Measurements from ENCODE around the gene RNF213. TPM values are rescaled to one million over a fixed set of nuclear protein-coding genes. Genes with fewer than 3 reads are reported as not detected.
A peak's percentile ranks its signal among the peaks of the same experiment; 100 is the strongest.

Gene RNF213
- total RNA-seq, 1 experiment from 2014 or later, result 71.4 TPM

DNA sequence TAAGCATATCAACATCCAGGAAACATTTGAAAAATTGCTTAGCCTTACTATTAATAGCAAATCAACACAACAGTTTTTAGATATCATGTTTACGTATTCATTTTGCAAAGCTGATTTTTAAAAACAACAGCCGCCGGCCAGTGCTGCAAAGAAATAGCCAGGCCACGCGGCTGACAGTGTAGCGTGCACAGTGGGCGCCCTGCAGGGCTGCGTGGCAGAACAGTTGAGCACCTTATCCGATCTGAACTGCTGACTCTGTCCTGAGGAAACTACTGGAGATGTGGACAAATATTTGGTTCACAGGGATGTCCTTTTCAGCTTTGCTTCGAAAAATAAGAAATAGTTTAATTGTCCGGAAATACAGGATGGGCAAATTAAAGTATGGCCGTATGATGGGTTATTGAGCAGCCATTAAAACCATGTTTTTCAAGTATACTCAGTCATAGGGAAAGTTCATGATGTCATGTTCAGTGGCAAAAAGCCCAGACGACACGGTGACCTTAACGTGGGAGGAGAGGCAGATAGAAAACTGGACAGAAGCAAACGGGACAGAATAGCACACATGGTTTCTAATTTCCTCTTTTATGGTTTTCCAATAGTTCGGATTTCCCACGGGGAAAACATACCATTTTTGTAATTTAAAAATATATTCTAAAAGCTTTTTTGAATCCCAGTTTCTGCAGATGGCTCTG, 101.9 kb downstream of the RNF213 start:
- Histone ChIP-seq H3F3A (ENCODE audit: low read length, unreplicated experiment) (no peaks in the 10 kb centered on the region), H3K4me2 (ENCODE audit: low read length) (no peak overlapping the region), H3K9me2 (replicated peaks; ENCODE audit: low read length) (no peaks in the 10 kb centered on the region), H3K27ac (ENCODE audit: low read length) (no peak overlapping the region), H3K9ac (ENCODE audit: low read length) (no peak overlapping the region), H3K4me1 (ENCODE audit: insufficient read depth, low read length) (no peaks in the 10 kb centered on the region), H3K9me3 (ENCODE audit: low read length) (no peaks in the 10 kb centered on the region), H4K20me1 (ENCODE audit: low read length) (no peaks in the 10 kb centered on the region), H3K27me3 (ENCODE audit: low read length) (no peaks in the 10 kb centered on the region), H3K36me3 (ENCODE audit: low read depth, low read length) (peaks cover 63% of the 10 kb centered on the region), H3K79me2 (ENCODE audit: low read length) (no peaks in the 10 kb centered on the region), H2AFZ (ENCODE audit: low read length) (no peak overlapping the region), H3K4me3 (ENCODE audit: low read length) (no peak overlapping the region)
- ChIA-PET POLR2A (ENCODE audit: unreplicated experiment) (no interaction called here), CTCF (interaction anchor here (0.7 kb wide), 1 partner anchor 284 kb away, joined by 3 read pairs; no protein-coding TSS in a partner anchor)
- intact Hi-C loops (cut with micrococcal nuclease), result no loop called here
- no TSS peak for BruUV-seq (replicated peaks)
- DNase-seq (no peak), ATAC-seq (no peak)
- TF ChIP-seq, protein P1, sequence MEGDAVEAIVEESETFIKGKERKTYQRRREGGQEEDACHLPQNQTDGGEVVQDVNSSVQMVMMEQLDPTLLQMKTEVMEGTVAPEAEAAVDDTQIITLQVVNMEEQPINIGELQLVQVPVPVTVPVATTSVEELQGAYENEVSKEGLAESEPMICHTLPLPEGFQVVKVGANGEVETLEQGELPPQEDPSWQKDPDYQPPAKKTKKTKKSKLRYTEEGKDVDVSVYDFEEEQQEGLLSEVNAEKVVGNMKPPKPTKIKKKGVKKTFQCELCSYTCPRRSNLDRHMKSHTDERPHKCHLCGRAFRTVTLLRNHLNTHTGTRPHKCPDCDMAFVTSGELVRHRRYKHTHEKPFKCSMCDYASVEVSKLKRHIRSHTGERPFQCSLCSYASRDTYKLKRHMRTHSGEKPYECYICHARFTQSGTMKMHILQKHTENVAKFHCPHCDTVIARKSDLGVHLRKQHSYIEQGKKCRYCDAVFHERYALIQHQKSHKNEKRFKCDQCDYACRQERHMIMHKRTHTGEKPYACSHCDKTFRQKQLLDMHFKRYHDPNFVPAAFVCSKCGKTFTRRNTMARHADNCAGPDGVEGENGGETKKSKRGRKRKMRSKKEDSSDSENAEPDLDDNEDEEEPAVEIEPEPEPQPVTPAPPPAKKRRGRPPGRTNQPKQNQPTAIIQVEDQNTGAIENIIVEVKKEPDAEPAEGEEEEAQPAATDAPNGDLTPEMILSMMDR (conservative IDR thresholded peaks at IDR 0.05; ENCODE audit: low read depth, low read length), result no peak
- TF ChIP-seq EZH2 (IDR thresholded peaks at IDR 0.05; ENCODE audit: low read length, unreplicated experiment), result no peak
- no peak for TF ChIP-seq EZH2phosphoT487 (IDR thresholded peaks at IDR 0.05; ENCODE audit: borderline replicate concordance, low read length)

DNA sequence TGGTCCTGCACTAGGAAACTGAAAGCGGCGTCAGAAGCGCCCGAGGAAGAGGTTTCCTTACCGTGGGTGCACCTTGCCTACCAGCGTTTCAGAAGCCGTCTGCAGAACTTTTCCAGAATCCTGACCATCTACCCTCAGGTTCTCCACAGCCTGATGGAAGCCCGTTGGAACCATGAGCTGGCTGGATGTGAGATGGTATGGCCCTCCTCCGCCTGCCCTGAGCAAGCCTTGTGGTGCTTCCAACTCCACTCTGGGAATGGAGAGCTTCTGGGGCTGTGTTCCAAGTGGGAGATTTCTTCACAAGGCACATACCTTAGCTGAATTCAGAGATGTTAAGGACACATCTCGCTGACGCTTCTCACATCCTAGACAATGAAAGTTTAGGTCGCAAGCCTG, 102.5 kb downstream of the RNF213 start:
- ChIA-PET POLR2A (ENCODE audit: unreplicated experiment) (no interaction called here), CTCF (no interaction called here)
- H4K20me1 ChIP-seq (ENCODE audit: low read length), result no peaks in the 10 kb centered on the region
- DNase-seq (no peak), ATAC-seq (no peak)
- no peak overlapping the region for H3K9ac ChIP-seq (ENCODE audit: low read length)
- no TSS peak for BruUV-seq (replicated peaks)
- H3K9me3 ChIP-seq (ENCODE audit: low read length), result no peaks in the 10 kb centered on the region
- no peak overlapping the region for H3K27ac ChIP-seq (ENCODE audit: low read length)
- H3K4me1 ChIP-seq (ENCODE audit: insufficient read depth, low read length), result no peaks in the 10 kb centered on the region
- no peaks in the 10 kb centered on the region for H3K79me2 ChIP-seq (ENCODE audit: low read length)
- no peak overlapping the region for H3K4me3 ChIP-seq (ENCODE audit: low read length)
- H3F3A ChIP-seq (ENCODE audit: low read length, unreplicated experiment), result no peaks in the 10 kb centered on the region
- H3K27me3 ChIP-seq (ENCODE audit: low read length), result no peaks in the 10 kb centered on the region
- H3K36me3 ChIP-seq (ENCODE audit: low read depth, low read length), result peaks cover 66% of the 10 kb centered on the region
- no peak overlapping the region for H3K4me2 ChIP-seq (ENCODE audit: low read length)
- TF ChIP-seq, protein P1 (conservative IDR thresholded peaks at IDR 0.05; ENCODE audit: low read depth, low read length), result no peak
- TF ChIP-seq EZH2 (IDR thresholded peaks at IDR 0.05; ENCODE audit: low read length, unreplicated experiment) (no peak), EZH2phosphoT487 (IDR thresholded peaks at IDR 0.05; ENCODE audit: borderline replicate concordance, low read length) (no peak)
- no peaks in the 10 kb centered on the region for H3K9me2 ChIP-seq (replicated peaks; ENCODE audit: low read length)
- no peak overlapping the region for H2AFZ ChIP-seq (ENCODE audit: low read length)
- intact Hi-C loops (cut with micrococcal nuclease), result no loop called here

DNA sequence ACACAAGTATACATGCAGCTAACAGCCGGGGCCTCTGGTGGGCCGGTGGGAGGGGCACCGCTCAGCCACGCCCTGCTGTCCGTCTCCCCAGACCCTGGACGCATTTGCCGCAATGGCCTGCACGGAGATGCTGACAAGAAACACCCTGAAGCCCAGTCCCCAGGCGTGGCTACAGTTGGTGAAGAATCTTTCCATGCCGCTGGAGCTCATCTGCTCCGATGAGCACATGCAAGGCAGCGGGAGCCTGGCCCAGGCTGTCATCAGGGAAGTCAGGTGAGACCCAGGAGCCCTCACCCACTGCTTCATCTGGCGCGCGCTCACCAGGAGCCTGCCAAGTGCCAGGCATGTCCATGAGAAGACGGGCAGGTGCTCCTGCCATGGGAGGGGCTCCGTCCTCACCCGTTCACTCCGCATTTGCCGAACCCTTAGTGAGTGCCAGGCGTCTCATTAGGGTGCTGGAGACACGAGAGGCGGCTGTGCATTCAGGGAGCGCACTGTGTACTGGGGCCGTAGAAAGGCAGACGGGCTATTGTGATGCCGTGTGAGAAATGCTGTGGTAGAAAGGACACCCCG, 103.0 kb downstream of the RNF213 start:
- no peaks in the 10 kb centered on the region for H3K27me3 ChIP-seq (ENCODE audit: low read length)
- no peaks in the 10 kb centered on the region for H3K9me3 ChIP-seq (ENCODE audit: low read length)
- TF ChIP-seq EZH2 (IDR thresholded peaks at IDR 0.05; ENCODE audit: low read length, unreplicated experiment), result no peak
- TF ChIP-seq, protein P1 (conservative IDR thresholded peaks at IDR 0.05; ENCODE audit: low read depth, low read length), result no peak
- TF ChIP-seq EZH2phosphoT487 (IDR thresholded peaks at IDR 0.05; ENCODE audit: borderline replicate concordance, low read length), result no peak
- no peaks in the 10 kb centered on the region for H4K20me1 ChIP-seq (ENCODE audit: low read length)
- H3K4me1 ChIP-seq (ENCODE audit: insufficient read depth, low read length), result no peaks in the 10 kb centered on the region
- no peaks in the 10 kb centered on the region for H3K9me2 ChIP-seq (replicated peaks; ENCODE audit: low read length)
- POLR2A ChIA-PET (ENCODE audit: unreplicated experiment), result no interaction called here
- intact Hi-C loops (cut with micrococcal nuclease), result no loop called here
- no peak overlapping the region for H3K27ac ChIP-seq (ENCODE audit: low read length)
- CTCF ChIA-PET, result no interaction called here
- no peak overlapping the region for H3K9ac ChIP-seq (ENCODE audit: low read length)
- peaks cover 65% of the 10 kb centered on the region for H3K36me3 ChIP-seq (ENCODE audit: low read depth, low read length)
- no peak overlapping the region for H3K4me3 ChIP-seq (ENCODE audit: low read length)
- no TSS peak for BruUV-seq (replicated peaks)
- H3K4me2 ChIP-seq (ENCODE audit: low read length), result no peak overlapping the region
- peak; percentile 16 for ATAC-seq
- no peaks in the 10 kb centered on the region for H3F3A ChIP-seq (ENCODE audit: low read length, unreplicated experiment)
- DNase-seq, result no peak
- H2AFZ ChIP-seq (ENCODE audit: low read length), result no peak overlapping the region
- no peaks in the 10 kb centered on the region for H3K79me2 ChIP-seq (ENCODE audit: low read length)
